Loucy (cell line): Measurements from ENCODE around the gene MRFAP1.

Experiments
- CTCF ChIP-seq: fragments of 200-600 bp; sonication (generic); conservative IDR thresholded peaks from 2 replicates; pipeline ENCODE4 v1.5.1; 2014; ENCODE audit warnings: mild to moderate bottlenecking, antibody characterized with exemption, low read length
- EZH2phosphoT487 ChIP-seq: fragments of 200-600 bp; IDR thresholded peaks from 2 replicates; pipeline ENCODE4 v1.6.1; 2018; ENCODE audit warnings: antibody characterized with exemption, mild to moderate bottlenecking, moderate library complexity, borderline replicate concordance

GRCh38 chr4:6602289-6602688 is 38.2 kb upstream of the MRFAP1 start:
- TF ChIP-seq CTCF = no peak
- TF ChIP-seq EZH2phosphoT487 = no peak
